Gastrocnemius medialis (tissue), 4 donors: ENCODE measurements around the gene SPATA21.
"Not testable (repeated sequence)": the region's sequence is repeated elsewhere in the genome, so short reads cannot be mapped to it uniquely, and the experiment has no call there.

Source experiments
- POLR2A ChIP-seq, 2 donors: fragments of 450-650 bp; IDR thresholded peaks; one replicate each; pipeline ENCODE4 v1.6.1; 2017; ENCODE audit warnings: antibody characterized with exemption in 2 of 2, mild to moderate bottlenecking in 2 of 2, moderate library complexity in 2 of 2
- TF ChIP-seq, protein P1 (sequence below), 5 experiments: fragments of 450-650 bp in 3 of 5; fragments of 200-600 bp in 2 of 5; sonication (generic) in 2 of 5; IDR thresholded peaks in 4 of 5; conservative IDR thresholded peaks in 1 of 5; 1 replicate in 4 of 5; 2 replicates in 1 of 5; pipeline ENCODE4 v1.5.1; 2016 to 2019; ENCODE audit warnings: antibody characterized with exemption in 5 of 5, mild to moderate bottlenecking in 3 of 5, moderate library complexity in 3 of 5

DNA sequence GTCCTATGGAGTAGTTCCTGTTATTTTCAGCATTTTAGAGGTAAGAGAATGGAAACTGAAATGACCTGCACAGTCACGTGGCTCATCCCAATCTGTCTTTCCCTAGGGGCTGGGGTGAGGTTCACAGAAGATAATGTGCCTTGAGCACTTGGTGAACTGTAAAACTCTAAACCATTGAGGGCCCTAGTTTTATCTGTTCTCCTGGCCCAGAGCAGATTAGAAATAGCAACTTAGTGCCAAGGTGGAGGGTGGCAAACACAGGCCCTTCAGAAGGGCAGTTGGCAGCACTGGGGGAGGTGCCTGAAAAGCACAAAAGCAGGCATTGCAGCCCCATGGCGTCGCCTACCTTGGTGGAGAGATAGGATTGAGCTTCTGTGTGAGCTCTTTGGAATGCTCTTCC lies 17.7 kb upstream of the SPATA21 start:
- TF ChIP-seq, protein P1, sequence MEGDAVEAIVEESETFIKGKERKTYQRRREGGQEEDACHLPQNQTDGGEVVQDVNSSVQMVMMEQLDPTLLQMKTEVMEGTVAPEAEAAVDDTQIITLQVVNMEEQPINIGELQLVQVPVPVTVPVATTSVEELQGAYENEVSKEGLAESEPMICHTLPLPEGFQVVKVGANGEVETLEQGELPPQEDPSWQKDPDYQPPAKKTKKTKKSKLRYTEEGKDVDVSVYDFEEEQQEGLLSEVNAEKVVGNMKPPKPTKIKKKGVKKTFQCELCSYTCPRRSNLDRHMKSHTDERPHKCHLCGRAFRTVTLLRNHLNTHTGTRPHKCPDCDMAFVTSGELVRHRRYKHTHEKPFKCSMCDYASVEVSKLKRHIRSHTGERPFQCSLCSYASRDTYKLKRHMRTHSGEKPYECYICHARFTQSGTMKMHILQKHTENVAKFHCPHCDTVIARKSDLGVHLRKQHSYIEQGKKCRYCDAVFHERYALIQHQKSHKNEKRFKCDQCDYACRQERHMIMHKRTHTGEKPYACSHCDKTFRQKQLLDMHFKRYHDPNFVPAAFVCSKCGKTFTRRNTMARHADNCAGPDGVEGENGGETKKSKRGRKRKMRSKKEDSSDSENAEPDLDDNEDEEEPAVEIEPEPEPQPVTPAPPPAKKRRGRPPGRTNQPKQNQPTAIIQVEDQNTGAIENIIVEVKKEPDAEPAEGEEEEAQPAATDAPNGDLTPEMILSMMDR (IDR thresholded peaks at IDR 0.05 in 4 of 5, conservative IDR thresholded peaks at IDR 0.05 in 1 of 5): not testable (repeated sequence)
- TF ChIP-seq POLR2A (IDR thresholded peaks at IDR 0.05): not testable (repeated sequence)
